GM19467 (cell line): Measurements from ENCODE around the gene ZNG1C.
"Not testable (repeated sequence)": the region's sequence is repeated elsewhere in the genome, so short reads cannot be mapped to it uniquely, and the experiment has no call there.

Source experiments
- ATAC-seq: cut with Tn5 transposase; IDR thresholded peaks from one replicate; pipeline ENCODE4 v1.9.1; 2021; ENCODE audit warnings: mild to moderate bottlenecking, moderate library complexity; ENCODE audit not compliant: unreplicated experiment

The ZNG1C gene

DNA sequence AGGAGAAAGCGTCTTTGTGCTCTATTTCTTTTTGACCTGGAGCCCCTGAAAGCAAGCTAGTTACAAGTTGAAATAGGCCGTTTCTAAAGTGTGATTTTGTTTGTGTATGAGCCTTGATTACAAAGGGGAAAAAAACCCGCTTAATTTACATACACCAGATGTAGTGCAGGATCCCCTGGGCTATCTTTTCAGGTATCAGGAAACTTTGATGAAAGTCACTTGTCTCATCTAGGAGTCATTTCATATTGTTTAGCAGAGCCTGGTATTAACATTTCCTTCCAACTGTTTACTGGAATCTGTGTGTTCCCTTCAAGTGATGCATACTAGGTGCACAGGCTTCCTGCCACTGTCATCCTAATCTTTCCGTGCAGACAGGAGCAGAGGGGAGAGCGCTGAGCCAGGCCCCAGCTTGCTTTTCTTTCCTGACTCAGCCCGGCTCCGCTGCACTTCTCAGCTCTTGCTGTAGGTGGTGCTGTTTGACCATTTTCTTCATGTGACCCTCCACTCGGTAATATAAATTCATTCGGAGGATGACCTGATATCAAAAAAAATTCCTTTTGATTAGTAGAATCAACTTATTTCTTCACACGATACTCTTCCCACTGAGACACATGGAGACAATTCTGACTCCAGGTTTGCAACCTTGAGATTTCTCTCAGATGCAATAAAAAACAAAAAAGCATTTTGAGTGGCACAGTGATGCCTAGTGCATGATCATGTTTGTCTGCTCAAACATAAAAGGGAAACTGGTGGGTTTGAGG, 100.7 kb downstream of the ZNG1C start:
- peak; percentile 77 for ATAC-seq

DNA sequence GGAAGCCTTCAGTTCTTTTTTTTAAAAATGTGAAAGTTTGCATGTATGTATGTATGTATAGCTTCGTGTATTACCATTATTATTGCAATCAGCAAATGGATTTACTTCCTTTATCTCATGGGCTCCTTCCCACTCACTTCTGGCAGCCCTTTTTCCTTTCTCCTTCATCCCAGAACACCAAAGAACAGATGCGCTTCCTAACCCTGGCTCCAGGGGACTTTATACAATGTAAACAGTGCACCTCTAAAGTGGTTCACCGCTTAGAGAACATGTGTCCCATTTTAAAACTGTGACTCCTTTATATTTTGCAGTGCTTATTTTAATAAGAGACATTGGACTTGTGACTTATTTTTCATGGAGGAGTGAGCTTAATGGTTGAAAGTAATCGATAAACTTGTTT, 101.5 kb downstream of the ZNG1C start:
- ATAC-seq, result not testable (repeated sequence)

DNA sequence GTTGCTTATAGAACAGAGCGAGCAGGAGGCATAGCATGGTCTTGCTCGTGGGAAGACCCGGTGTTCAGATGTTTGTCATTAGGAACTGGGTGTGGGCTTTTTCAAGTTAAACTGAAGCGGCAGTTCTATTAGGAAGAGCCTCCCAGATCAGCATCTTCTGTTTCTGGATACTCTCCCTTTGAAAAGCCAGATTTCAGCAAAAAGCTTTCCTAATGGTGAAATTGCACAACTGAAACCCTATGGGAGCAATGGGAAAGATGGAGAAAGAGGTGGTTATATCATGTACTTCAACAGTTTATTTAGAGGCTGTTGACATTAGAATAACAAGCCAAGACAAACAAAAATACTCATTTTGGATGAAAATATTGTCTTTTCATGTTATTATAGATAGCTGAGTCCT, 102.2 kb downstream of the ZNG1C start:
- ATAC-seq, result not testable (repeated sequence)
